Stimulated activated CD4-positive, alpha-beta T cell treated with anti-CD3 and anti-CD28 coated beads, Interleukin-15, amount 100 ng/mL, for 48 hours (primary cell): ENCODE results near the gene RUBCNL.
A peak's percentile ranks its signal among the peaks of the same experiment; 100 is the strongest.

Source experiments
- DNase-seq, 2 donors: peaks; one replicate each; pipeline ENCODE4 v3.0.0-alpha.2; 2020; ENCODE audit warnings: low read depth in 2 of 2

RUBCNL gene

DNA sequence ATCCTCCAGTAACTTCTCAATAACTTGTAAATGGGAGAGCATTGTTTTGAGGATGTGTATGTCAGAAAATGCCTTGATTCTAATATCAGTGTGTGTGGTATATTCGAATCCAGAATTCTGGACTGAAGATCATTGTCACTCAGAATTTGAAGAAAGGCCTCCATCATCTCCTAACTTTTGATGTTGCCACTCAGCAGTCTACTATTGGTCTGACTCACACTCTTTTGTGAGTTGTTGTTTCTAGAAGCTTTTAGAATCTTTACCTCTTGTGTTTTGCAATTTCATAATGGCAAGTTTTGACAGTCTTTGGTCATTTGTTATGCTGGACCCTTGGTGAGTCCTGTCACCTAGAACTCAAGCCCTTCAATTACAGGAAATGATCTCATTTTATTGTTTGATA lies 77.0 kb downstream of the RUBCNL start:
- DNase-seq: no peak

DNA sequence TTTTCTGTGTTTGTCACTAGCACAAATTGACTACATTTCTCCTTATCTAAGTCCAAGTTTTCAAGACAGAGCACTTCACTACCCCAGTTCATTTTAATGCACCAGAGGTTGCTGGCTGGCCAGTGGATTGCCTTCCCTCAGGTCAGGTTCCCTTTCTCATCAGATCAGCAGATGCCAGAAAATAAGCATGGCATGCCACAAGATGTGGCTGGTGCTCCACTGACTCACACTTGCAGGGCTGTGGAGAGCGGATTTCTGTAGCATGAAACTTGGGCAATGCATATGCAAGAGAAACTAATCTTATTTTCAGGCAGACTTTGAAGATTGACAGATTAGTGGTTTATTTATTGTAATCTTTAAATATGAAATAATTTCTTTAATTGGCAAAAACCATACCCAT lies 79.5 kb downstream of the RUBCNL start:
- DNase-seq: no peak

DNA sequence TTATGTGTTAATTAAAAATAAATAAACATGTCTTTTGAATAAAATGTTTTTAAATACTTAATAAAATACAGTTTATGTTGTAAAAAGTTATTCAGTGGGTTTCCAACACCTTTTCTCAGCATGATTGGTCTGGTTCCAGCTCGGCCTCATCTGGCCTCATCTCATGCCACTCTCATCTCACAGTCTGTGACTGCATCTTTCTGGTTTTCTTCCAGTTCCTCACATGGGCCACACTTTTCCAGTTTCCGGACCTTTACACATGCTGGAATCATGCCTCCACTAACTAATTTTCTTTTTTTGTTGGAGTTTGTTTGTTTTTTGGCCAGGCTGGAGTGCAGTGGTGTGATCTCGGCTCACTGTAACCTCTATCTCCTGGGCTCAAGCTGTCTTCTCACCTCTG lies 82.5 kb downstream of the RUBCNL start:
- no peak for DNase-seq

DNA sequence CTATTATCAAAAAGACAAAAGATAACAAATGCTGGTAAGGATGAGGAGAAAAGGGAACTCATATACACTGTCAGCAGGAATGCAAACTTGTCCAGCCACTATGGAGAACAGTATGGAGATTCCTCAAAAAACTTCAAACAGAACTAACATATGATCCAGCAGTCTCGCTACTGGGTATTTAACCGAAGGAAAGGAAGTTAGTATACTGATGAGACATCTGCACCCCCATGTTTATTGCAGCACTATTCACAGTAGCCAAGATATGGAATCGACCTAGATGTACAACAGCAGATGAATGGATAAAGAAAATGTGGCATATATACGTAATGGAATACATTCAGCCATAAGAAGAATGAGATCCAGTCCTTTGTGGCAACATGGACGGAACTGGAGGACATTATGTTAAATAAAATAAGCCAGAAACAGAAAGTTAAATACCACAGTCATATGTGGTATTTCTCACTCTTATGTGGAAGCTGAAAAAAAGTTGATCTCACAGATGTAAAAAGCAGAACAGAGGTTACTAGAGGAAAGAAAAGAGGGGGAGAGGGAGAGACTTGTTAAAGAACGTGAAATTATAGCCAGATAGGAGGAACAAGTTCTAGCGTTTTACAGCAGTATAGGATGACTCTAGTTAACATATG lies 83.2 kb downstream of the RUBCNL start:
- no peak for DNase-seq

DNA sequence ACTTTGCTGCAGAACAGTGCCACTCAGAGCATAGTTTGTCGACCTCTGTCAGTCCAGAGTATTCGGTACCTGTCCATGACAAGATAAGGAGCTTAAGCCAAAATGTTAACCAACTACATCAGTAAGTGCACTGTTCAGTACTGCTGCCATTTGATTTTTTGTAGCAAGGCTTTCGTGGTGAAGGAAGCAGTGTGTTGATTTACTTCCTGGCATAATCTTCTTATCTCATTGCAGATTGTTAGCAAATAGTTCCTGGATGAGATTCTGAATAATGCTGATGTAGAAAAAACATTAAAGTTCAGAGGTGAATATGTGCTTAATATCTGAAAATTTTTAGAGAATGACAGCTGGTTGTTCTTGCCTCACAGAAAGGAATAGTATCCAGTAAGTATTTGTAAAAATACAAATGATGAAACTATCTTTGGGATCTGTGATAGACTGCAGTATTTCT lies 89.7 kb downstream of the RUBCNL start:
- DNase-seq: no peak

DNA sequence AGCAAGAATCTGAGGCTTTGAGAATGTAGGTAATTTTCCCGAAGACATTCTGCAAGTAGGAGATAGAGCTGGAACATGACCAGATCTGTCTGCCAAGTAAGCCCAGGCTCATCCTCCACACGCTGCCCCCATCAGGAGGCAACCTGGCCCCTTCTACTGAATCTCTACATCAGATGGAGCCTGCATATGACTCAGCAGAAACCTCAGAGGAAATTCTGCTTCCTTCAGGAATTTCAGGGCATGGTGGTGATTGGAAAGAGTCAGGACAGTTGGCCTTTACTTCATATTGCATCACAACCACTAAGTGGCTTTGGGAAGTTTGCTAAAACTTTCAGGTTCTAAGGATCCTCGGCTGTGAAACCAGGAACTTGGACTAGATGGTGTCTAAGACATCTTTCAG lies 90.1 kb downstream of the RUBCNL start:
- no peak for DNase-seq

DNA sequence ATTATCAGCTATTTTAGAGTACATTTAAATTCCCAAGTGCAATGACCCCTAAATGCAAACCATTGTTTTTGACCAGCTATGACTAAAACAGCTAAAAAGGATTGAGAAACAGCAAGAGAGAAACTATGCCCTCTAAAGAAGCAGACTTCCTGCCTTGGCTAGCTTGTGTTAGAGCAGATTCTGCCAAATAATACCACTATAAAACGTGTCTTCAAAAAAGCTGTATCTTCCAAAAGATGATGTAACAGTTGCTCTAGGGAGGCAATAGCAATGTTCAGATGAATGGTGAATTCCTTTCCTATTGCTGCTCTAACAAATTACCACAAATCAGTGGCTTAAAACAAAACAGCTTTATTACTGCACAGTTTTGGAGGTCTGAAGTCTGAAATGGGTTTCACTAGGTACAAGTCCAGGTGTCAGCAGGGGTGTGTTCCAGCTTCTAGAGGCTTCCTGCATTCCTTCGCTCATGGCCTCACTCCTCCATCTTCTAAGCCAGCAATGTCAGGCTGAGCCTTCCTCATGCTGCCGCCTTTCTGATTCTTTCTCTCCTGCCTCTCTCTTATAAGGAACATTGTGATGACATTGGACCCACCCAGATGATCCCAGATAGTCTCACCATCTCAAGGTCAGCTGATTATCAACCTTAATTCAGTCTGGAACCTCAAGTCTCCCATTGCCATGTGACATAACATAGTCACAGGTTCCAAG lies 90.8 kb downstream of the RUBCNL start:
- DNase-seq: no peak

DNA sequence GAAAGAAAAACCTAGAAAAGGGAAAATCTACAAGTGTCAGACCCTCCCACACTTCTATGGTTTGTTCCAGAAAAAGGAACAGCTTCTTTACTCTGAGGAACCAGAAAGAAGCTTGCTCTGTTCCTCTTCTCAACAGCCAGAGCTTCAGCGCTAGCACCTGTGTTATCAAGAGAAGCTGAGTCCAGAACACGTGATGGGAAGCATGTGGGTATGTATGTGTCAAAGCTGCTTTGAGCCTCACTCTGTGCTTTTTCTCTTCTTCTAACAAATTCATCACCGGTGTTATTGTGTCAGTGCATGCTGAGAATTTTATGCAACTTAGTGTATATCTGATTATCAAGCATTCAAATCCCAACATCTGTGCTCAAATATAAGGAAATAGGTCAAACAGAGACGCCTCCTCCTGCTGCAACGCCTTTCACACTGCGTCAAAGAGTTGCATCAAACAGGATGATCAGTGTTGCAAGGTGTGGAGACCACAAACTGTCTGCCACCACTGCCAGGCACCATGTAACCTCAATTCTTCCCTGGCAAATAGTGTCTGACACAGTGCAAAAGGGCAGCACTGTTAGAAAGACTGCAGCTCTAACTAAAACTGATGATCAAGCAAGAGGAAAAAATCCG lies 91.4 kb downstream of the RUBCNL start:
- peak; percentile 22 to 29 for DNase-seq

DNA sequence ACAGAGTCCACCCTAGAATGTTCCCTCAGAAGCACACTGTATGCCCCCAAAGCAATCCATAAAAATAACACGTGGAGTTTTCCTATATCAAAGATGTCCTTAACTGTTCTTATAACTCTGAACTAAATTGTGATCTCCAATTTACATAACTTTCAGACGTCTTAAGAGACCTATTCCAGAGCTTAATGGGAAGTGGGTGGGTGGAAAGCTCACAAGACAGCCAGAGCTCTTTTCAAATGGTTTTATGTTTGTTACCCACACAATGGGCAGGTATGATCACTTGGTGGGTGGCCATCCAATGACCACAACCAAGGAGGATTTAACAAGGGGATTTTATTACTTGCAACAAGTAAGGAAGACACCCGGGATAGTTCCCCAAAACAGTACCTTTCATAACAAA lies 93.6 kb downstream of the RUBCNL start:
- DNase-seq: no peak
